ENCODE results near the gene IER3. TPM values are rescaled to one million over a fixed set of nuclear protein-coding genes. Genes with fewer than 3 reads are reported as not detected.
"Not testable (repeated sequence)": the region's sequence is repeated elsewhere in the genome, so short reads cannot be mapped to it uniquely, and the experiment has no call there.

Gene IER3
- total and polyA plus RNA-seq, 8 donors, result 5.5 to 77.0 (median 16.3) TPM

DNA sequence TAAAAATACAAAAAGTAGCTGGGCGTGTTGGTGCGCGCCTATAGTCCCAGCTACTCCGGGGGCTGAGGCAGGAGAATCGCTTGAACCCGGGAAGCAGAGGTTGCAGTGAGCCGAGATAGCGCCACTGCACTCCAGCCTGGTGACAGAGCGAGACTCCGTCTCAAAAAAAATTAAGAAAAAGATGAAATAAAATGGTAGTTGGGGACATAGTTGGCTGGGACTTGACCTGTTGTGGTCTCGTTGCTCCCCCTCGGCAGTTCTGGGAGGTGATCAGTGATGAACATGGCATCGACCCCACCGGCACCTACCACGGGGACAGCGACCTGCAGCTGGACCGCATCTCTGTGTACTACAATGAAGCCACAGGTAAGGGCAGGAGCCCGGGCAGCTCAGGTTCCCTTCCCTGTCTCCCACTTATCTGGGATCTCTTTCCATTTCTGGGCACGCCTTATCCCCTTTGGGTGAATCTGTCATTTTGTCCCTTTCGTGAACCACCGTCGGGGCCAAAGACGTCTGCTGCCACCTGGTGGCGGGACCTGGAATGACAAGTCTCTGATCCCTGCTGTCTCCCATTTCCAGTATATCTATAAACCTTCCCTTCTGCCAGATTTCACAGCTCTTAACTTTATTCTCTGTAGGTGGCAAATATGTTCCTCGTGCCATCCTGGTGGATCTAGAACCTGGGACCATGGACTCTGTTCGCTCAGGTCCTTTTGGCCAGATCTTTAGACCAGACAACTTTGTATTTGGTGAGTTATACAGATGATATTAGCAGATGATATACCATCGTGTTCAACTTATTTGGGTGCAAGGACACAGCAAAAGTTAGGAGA is 21.9 kb downstream of the IER3 start:
- DNase-seq, result peak; percentile 78 to 93 (median 83)
- intact Hi-C loops (cut with DNase I), result loop anchor here in 1 of 2 donors (2.0 kb wide), 1 partner anchor 44 kb away; no protein-coding TSS in a partner anchor
- TF ChIP-seq, protein P1, sequence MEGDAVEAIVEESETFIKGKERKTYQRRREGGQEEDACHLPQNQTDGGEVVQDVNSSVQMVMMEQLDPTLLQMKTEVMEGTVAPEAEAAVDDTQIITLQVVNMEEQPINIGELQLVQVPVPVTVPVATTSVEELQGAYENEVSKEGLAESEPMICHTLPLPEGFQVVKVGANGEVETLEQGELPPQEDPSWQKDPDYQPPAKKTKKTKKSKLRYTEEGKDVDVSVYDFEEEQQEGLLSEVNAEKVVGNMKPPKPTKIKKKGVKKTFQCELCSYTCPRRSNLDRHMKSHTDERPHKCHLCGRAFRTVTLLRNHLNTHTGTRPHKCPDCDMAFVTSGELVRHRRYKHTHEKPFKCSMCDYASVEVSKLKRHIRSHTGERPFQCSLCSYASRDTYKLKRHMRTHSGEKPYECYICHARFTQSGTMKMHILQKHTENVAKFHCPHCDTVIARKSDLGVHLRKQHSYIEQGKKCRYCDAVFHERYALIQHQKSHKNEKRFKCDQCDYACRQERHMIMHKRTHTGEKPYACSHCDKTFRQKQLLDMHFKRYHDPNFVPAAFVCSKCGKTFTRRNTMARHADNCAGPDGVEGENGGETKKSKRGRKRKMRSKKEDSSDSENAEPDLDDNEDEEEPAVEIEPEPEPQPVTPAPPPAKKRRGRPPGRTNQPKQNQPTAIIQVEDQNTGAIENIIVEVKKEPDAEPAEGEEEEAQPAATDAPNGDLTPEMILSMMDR (IDR thresholded peaks at IDR 0.05), result peak; percentile 91 to 94
- ATAC-seq, result peak; percentile 27
- Histone ChIP-seq H3K27ac (peak overlapping the region; percentile 74 to 94), H3K4me3 (peak overlapping the region; percentile 80), H3K9me3 (no peaks in the 10 kb centered on the region), H3K36me3 (peaks cover 8 to 59% of the 10 kb centered on the region in 2 donors), H3K4me1 (peaks cover 28 to 66% of the 10 kb centered on the region in 2 donors), H3K27me3 (no peaks in the 10 kb centered on the region)

DNA sequence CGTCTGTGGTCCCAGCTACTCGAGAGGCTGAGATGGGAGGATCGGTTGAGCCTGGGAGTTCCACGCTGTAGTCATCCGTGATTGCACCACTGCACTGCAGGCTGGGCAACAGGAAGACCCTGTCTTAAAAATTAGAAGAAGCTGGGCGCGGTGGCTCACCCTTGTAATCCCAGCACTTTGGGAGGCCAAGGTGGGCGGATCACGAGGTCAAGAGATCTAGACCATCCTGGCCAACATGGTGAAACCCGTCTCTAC is 22.4 kb downstream of the IER3 start:
- not testable (repeated sequence) for H3K9me3 ChIP-seq, ATAC-seq, DNase-seq, H3K27me3 ChIP-seq
- intact Hi-C loops (cut with DNase I), result loop anchor here in 1 of 2 donors (2.0 kb wide), 1 partner anchor 43 kb away; no protein-coding TSS in a partner anchor
- peak overlapping the region; percentile 74 to 94 for H3K27ac ChIP-seq
- peaks cover 8 to 54% of the 10 kb centered on the region in 2 donors for H3K36me3 ChIP-seq
- peak overlapping the region; percentile 80 for H3K4me3 ChIP-seq
- peaks cover 28 to 67% of the 10 kb centered on the region in 2 donors for H3K4me1 ChIP-seq

DNA sequence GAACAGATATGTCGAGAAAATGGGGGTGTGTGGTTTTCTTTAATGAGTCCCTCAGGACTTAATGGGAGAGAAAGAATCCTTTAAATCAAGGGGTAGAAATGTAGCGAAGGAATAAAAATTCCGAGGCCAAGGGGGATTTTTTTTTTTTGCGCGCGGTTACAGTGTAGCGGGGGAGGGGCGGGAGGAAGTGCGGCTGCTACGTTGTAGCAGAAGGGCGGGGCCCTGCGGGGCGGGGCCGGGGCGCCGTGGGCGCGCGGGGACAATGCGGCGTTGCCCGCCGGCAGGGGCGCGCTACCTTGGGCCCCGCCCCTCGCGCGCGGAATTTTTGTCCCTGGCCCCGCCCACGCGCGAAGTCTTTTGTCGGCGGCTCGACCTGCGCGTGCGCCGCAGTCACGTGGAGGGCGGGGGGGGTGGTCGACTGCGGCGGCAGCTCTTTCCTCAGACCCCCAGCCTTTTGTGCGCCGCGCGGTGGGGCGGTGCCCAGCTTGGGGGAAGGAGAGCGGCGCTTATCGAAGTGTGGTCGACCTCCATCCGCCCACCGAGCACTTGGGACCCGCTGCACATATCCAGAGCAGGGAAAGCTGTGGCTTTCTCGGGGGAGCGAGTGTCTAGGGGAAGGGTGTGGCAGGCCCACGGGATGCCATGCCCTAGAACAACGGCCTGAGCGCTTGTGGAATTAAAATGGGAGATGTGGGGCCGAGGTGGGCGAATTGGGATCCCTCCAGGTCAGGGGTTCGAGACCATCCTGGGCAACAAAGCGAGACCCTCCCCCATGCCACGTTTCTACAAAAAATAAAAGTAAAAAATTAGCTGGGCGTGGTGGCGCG is 22.9 kb downstream of the IER3 start:
- TF ChIP-seq, protein P1 (IDR thresholded peaks at IDR 0.05), result peak; percentile 46 to 72
- Histone ChIP-seq H3K27me3 (no peaks in the 10 kb centered on the region), H3K36me3 (peaks cover 8 to 48% of the 10 kb centered on the region in 2 donors), H3K4me3 (peak overlapping the region; percentile 80), H3K9me3 (no peaks in the 10 kb centered on the region), H3K4me1 (peaks cover 30 to 72% of the 10 kb centered on the region in 2 donors), H3K27ac (peak overlapping the region; percentile 94)
- ATAC-seq (peak; percentile 74), DNase-seq (peak; percentile 89 to 97 (median 94))
- intact Hi-C loops (cut with DNase I), result loop anchor here in 1 of 2 donors (2.0 kb wide), 1 partner anchor 43 kb away; no protein-coding TSS in a partner anchor

DNA sequence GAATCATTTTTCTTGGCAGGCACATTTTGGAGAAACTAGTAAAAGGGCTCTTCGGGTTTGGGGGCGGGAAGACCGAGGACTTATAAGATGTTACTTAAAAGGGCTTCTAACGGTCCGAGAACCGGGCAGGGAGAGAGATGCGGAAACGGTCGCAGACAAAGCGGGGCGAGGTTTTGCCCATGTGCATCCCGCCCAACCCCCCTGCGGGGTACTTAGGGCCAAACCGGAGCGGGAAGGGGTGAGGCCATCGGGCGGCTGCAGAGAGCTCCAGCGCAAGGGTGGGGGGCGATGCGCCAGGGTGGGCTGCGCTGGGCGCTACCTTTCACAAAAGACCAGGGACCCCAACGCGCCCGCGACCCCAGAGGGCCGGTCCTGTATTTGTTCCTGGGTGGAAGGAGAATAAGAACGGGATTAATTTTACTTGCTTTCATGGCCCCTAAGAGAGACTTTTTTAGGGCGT is 23.6 kb downstream of the IER3 start:
- intact Hi-C loops (cut with DNase I), result no loop called here
- peak overlapping the region; percentile 80 for H3K4me3 ChIP-seq
- peak; percentile 52 to 89 (median 80) for DNase-seq
- no peaks in the 10 kb centered on the region for H3K27me3 ChIP-seq
- peaks cover 33 to 73% of the 10 kb centered on the region in 2 donors for H3K4me1 ChIP-seq
- TF ChIP-seq, protein P1 (IDR thresholded peaks at IDR 0.05), result no peak
- peak overlapping the region; percentile 94 for H3K27ac ChIP-seq
- H3K36me3 ChIP-seq, result peaks cover 8 to 42% of the 10 kb centered on the region in 2 donors
- H3K9me3 ChIP-seq, result no peaks in the 10 kb centered on the region
- ATAC-seq, result peak; percentile 32

DNA sequence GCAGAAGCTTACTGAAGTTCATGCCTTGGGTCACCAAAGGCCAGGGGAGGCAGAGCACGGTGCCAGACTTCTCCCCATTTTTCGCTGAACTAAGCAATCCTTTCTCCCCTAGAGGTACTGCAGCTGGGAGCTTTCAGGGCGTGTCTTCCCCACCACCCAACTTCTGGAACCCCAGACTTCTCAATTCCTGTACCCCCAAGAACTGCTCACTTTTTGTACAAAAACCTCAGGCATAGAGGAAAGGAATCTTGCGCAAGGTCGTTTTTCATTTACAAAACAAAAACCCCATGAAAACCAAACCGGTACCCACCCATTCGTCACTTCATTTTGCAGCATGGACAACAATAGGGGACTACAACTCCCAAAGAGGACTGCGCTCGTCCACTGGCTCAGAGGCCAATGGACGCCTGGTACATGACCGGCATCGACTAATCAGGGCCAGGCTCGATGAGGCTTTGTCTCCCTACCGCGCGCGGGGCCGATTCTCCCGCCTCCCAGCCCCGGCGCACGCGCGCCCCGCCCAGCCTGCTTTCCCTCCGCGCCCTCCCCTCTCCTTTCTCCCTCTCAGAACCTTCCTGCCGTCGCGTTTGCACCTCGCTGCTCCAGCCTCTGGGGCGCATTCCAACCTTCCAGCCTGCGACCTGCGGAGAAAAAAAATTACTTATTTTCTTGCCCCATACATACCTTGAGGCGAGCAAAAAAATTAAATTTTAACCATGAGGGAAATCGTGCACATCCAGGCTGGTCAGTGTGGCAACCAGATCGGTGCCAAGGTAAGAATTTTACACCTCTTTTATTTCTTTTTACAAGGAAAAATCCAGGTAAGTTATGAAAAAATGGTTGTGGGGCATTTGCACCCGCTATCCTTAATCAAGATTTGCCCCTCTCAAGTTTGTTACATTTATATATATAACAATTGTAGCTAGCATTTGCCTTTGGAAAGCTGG is 24.3 kb downstream of the IER3 start, which contains the start of gene TUBB:
Gene TUBB, plus strand, starts transcription at position 562 of the 947 bp plus-strand sequence. Its CDS starts 155 bp downstream, at position 717.
- Histone ChIP-seq H3K27me3 (no peaks in the 10 kb centered on the region), H3K9me3 (no peaks in the 10 kb centered on the region), H3K4me1 (peaks cover 33 to 73% of the 10 kb centered on the region in 2 donors), H3K4me3 (peak within 1 kb of the TSS; percentile 80), H3K27ac (peak within 1 kb of the TSS; percentile 94), H3K36me3 (peaks cover 8 to 35% of the 10 kb centered on the region in 2 donors)
- peak; percentile 79 for ATAC-seq
- intact Hi-C loops (cut with DNase I), result no loop called here
- DNase-seq, result peak; percentile 95 to 99 (median 98)
- TF ChIP-seq, protein P1 (IDR thresholded peaks at IDR 0.05), result no peak
